GM11168 (cell line): Measurements from ENCODE around the gene TLR6.

ENCODE experiments used
- in situ Hi-C: fragments of 300-500 bp; cut with MboI; formaldehyde crosslinking; loops from one replicate; pipeline ENCODE4 v1.12.0; 2022; ENCODE audit warnings: low sequenced_read_pairs; ENCODE audit not compliant: unreplicated experiment

Gene TLR6

GRCh38 chr4:38829237-38829636 is 27.4 kb downstream of the TLR6 start:
- in situ Hi-C loops = no loop called here

GRCh38 chr4:38823766-38824165 is 32.9 kb downstream of the TLR6 start:
- in situ Hi-C loops = no loop called here

- in situ Hi-C loops = no loop called here
Observed at GRCh38 chr4:38822748-38823303, 33.8 kb downstream of the TLR6 start.

DNA sequence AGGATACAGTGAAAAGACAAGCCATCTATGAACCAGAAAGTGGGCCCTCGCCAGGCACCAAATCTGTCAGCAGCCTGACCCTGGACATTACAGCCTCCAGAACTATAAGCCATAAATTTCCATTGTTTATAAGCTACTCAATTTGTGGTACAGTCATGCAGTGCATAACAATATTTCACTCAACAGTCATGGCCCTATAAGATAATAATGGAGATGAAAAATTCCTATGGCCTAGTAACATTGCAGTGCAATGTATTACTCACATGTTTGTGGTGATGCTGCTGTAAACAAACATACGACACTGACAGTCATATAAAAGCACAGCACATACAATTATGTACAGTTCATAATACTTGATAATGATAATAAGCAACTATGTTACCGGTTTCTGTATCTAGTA is 34.9 kb downstream of the TLR6 start:
- in situ Hi-C loops = no loop called here

GRCh38 chr4:38820329-38821061 is 36.1 kb downstream of the TLR6 start:
- in situ Hi-C loops = no loop called here

DNA sequence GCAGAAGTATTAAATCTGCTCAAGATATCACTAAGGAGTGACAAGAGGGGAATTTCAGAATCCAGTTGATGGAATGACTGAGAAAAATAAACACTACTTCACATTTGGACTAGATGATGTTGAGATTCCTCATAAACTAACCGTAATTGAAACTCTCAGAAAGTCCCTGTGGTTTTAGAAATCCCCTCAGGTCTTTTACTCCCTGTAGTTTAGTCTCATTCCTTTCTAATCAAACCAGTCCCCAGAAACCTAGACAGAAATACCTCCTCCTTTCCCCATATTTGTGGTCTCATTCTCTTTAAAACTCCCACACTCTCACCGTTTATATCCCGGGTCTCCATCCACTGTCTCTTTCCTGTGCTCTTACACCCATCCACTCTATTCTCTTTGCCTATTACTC is 37.0 kb downstream of the TLR6 start:
- in situ Hi-C loops = no loop called here

DNA sequence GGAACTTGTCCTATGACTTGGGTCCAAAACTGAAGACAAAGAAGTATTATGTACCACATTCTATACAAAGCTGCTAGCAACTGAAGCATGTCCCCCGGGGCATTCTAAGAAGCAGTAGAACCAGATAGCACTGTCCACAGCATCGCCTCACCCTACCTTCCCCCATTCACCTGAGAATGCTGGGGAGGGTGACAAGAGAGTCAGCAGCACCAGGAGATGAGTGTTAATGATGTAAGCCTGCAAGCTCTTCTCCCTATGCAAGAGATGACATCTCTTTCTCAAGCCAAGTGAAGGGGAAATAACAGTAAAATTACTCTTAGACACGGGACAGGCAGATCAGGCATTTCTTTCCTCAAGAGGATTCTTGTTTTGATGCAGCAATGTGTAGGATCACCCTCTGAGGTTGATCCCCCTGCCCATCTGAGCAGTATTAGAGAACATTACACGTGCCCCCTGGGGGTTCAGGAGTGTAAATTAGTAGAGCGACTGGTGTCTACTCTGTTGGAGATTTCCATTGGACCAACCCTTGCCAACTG is 38.1 kb downstream of the TLR6 start:
- in situ Hi-C loops = no loop called here

DNA sequence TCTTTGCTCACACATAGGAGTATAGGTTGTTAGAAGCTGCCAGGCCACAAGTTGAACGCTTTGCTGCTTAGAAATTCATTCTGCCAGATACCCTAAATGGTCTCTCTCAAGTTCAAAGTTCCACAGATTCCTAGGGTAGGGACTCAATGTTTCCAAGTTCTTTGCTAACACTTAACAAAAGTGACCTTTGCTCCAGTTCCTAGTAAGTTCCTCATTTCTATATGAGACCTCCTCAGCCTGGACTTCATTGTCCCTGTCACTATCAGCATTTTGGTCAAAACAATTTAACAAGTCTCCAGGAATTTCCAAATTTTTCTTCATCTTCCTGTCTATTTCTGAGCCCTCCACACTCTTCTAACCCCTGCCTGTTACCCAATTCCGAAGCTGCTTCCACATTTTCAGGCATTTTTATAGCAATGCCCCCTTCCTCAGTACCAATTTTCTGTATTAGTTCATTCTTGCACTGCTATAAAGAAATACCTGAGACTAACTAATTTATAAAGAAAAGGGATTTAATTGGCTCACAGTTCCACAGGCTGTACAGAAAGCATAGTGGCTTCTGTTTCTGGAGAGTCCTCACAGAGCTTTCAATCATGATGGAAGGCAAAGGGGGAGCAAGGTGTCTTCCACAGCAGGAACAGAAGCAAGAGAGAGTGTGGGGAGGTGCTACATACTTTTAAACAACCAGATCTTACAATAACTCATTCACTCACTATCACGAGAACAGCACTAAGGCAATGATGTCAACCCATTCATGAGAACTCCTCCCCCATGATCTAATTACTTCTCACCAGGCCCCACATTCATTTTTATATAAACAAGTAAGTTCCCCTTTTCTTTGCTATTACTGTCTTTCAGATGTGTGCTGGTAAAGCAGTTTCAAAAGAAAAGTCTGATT is 40.5 kb downstream of the TLR6 start:
- in situ Hi-C loops = no loop called here

DNA sequence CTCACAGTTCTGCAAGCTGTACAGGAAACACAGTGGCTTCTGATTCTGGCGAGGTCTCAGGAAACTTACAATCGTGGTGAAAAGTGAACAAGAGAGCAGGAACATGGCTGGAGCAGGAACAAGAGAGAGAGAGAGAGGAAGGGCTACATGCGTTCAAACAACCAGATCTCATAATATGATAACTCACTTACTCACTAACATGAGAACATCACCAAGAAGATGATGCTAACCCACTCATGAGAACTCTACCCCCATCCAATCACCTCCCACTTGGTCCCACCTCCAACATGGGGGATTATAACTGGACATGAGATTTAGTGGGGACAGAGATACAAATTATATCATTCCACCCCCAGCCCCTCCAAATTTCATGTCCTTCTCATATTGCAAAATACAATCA is 42.2 kb downstream of the TLR6 start:
- in situ Hi-C loops = no loop called here

GRCh38 chr4:38811297-38811696 is 45.3 kb downstream of the TLR6 start:
- in situ Hi-C loops = no loop called here

DNA sequence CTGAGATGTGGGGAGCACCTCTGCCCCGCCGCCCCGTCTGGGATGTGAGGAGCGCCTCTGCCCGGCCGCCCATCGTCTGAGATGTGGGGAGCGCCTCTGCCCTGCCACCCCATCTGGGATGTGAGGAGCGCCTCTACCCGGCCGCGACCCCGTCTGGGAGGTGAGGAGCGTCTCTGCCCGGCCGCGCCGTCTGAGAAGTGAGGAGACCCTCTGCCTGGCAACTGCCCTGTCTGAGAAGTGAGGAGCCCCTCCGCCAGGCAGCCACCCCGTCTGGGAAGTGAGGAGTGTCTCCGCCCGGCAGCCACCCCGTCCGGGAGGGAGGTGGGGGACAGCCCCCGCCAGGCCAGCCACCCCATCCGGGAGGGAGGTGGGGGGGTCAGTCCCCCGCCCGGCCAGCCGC is 49.2 kb downstream of the TLR6 start:
- in situ Hi-C loops = loop anchor here (10.0 kb wide), 1 partner anchor 47 kb away; the partner anchor contains the start of gene TLR6

DNA sequence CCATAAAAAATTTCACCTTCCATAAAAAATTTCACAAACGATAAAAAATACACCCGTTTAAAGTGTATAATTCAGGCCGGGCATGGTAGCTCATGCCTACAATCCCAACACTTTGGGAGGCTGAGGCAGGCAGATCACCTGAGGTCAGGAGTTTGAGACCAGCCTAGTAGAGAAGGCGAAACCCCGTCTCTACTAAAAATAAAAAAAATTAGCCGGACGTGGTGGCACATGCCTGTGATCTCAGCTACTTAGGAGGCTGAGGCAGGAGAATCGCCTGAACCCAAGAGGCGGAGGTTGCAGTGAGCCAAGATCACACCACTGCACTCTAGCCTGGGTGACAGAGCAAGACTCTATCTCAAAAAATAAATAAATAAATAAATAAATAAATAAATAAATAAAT is 50.4 kb downstream of the TLR6 start:
- in situ Hi-C loops = loop anchor here (10.0 kb wide), 1 partner anchor 49 kb away; the partner anchor contains the start of gene TLR6

GRCh38 chr4:38805530-38806145 is 51.0 kb downstream of the TLR6 start:
- in situ Hi-C loops = loop anchor here (10.0 kb wide), 1 partner anchor 49 kb away; the partner anchor contains the start of gene TLR6

DNA sequence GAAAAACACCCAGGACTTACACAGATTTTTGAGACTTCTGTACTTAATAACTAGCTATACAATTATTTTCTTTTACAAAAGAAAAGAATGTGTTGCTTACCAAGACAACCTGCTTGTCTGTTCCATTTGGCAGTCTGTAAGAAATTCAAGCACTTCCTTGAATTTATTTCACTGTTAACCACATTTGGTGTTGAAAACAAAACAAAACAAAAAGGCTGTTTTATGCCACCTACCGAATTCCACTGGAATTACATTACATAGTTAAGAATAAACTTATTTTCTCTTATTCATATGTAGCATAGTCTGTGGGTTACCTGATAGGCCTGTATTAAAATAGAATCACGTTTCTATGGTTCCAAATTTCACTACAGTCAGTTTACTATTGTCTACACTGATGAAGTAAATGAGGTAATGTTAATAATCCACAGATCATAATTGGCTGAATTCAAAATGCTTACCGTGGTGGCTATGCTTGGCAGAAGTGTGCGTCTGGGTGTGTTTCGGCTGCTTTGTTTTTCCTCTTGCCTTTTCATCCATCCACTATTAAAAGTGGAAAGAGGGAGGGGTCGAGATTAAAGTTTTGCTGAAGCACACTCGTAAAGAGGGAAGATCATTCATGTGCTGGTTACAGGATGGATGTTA is 51.8 kb downstream of the TLR6 start, which contains the start of gene TLR1:
Gene TLR1 (minus strand): TSS at position 138 of the 642 bp plus-strand sequence. CDS start 5,960 bp downstream, outside the sequence.
- in situ Hi-C loops = loop anchor here (10.0 kb wide), 1 partner anchor 50 kb away; the partner anchor contains the start of gene TLR6

DNA sequence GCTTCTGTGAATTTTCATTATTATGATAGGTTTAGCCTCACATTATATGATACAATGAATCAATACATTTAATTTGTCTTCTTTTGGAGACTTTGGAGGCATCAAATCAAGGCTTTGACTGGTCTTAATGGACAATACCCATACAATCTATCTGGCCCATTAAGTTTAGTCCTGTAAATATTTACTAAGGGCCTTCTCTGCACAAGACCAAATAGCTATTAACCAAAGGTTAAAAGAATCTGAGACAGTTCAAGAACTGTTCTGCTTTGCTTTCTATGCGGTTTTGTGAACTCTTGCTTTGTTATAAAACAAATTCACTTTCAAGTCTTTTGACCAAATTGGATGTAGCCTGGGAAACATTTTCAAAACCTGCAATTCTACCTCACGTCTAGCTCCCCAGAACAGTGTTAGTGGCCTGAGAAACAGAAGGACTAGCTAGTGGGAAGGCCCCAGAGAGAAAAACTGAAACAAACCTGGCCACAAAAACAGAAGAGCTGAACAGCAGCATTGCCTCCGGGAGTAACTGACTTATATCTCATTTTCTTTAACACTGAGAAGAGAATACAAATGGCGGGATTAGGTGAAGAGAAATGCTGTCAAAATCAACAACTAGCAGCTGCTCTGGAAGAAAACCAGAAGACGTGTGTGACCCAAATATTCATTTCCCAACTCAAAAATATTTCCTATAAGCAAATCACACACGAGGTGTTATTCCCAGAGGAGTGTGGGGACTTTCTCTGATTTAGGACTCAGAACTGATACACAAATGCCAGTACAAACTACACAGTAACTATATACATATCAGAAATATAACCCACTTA is 52.6 kb downstream of the TLR6 start:
- in situ Hi-C loops = loop anchor here (10.0 kb wide), 1 partner anchor 51 kb away; the partner anchor contains the start of gene TLR6

- in situ Hi-C loops = loop anchor here (10.0 kb wide), 1 partner anchor 52 kb away; the partner anchor contains the start of gene TLR6
Observed at GRCh38 chr4:38802561-38803355, 53.9 kb downstream of the TLR6 start.

GRCh38 chr4:38800961-38801450 is 55.6 kb downstream of the TLR6 start:
- in situ Hi-C loops = loop anchor here (10.0 kb wide), 1 partner anchor 54 kb away; the partner anchor contains the start of gene TLR6
